Spinal cord (tissue), 10 donors: Measurements from ENCODE around the gene PGLYRP3. TPM values are rescaled to one million over a fixed set of nuclear protein-coding genes. Genes with fewer than 3 reads are reported as not detected.
A peak's percentile ranks its signal among the peaks of the same experiment; 100 is the strongest.
"Not testable (repeated sequence)": the region's sequence is repeated elsewhere in the genome, so short reads cannot be mapped to it uniquely, and the experiment has no call there.

Experiments
- DNase-seq, 6 donors: peaks; one replicate each; pipeline versions ENCODE4 v3.0.0 to v3.0.0-alpha.2; 2013 to 2015; ENCODE audit warnings: low spot score in 6 of 6, low read depth in 4 of 6
- H3K27ac ChIP-seq: one replicate; pipeline ENCODE4 v1.5.1; 2013; ENCODE audit warnings: low read depth, low read length, control low read depth
- H3K27me3 ChIP-seq: one replicate; pipeline ENCODE4 v1.6.1; 2013; ENCODE audit warnings: low read length; ENCODE audit not compliant: control insufficient read depth, insufficient read depth
- H3K36me3 ChIP-seq: one replicate; pipeline ENCODE4 v1.6.1; 2013; ENCODE audit warnings: low read length; ENCODE audit not compliant: control insufficient read depth, insufficient read depth
- H3K4me1 ChIP-seq: one replicate; pipeline ENCODE4 v1.6.1; 2013; ENCODE audit warnings: low read length; ENCODE audit not compliant: control insufficient read depth, insufficient read depth
- H3K4me3 ChIP-seq: one replicate; pipeline ENCODE4 v1.5.1; 2013; ENCODE audit warnings: low read depth, low read length, control low read depth
- H3K9me3 ChIP-seq: one replicate; pipeline ENCODE4 v1.6.1; 2013; ENCODE audit warnings: low read length; ENCODE audit not compliant: control insufficient read depth, insufficient read depth
- WGBS: methylation state at CpG from one replicate; pipeline ENCODE4 v1.1.5; 2013; ENCODE audit warnings: missing lambda C conversion rate; ENCODE audit not compliant: insufficient coverage; 5-methylcytosine and 5-hydroxymethylcytosine counted together
- polyA plus RNA-seq, 2 donors: library from polyadenylated mRNA; unstranded; fragments of 120-200 nt; gene quantifications; one replicate each; pipeline ENCODE4 v1.2.1, GENCODE V29; 2013; ENCODE audit not compliant: insufficient read length in 2 of 2
- total RNA-seq, 2 donors: library from RNA; depleted of rRNA in 1 of 2; stranded (reverse); fragments of 120-200 nt in 1 of 2; fragments of >200 nt in 1 of 2; gene quantifications; one replicate each; pipeline versions ENCODE4 v1.2.3 to v1.2.4, GENCODE V29; 2013 to 2014
- donor health status: healthy.

PGLYRP3 gene
- total and polyA plus RNA-seq, 4 donors = not detected

DNA sequence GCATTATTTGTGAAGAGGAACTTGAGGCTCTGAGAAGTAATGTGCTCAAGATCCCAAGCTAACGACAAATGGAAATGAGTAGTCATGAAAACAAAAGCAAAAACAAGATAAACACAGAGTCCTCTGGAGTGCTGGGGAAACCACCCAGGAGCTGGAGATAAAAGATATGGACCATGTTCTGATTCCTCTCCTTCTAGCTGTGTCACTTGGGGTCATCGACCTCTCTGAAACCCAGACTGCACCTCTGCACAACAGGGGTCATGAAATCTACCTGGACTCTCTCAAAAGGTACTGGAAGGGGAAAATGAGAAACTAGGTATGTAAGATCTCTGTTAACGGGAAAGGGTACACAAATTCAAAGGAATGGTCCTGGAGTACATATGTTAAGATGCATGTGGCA, 29.4 kb upstream of the PGLYRP3 start:
- Histone ChIP-seq H3K27ac (no peak overlapping the region), H3K27me3 (no peaks in the 10 kb centered on the region), H3K4me3 (no peak overlapping the region), H3K9me3 (no peaks in the 10 kb centered on the region), H3K4me1 (no peaks in the 10 kb centered on the region), H3K36me3 (no peaks in the 10 kb centered on the region)
- WGBS = 100% methylated on average over 2 of the region's 3 CpGs
- no peak for DNase-seq

DNA sequence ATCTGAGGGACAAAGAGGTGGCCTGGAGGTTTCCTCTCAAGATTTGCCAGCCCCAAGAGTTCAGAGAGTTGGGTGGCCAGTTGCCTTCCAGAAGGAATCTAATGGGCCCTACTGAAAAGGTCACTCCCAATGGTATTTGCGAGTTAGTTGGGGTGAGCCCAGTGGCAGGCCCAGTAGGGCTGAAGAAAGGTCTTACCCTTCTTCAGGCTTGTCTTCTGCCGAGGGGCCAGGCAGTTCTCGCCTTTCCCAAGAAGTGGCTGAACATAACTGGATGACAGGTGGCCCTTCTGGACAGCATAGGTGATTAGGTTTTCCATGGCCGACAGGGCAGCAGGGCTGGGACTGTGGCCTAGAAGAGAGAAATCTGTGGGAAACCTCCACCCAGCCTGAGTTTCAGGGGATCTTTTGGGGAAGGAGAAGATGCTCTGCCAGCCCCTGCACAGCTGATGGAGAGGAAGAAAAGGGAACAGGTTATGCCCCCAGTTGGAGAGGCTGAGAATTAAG, 28.7 kb upstream of the PGLYRP3 start:
- DNase-seq = no peak
- H3K4me3 ChIP-seq = no peak overlapping the region
- no peaks in the 10 kb centered on the region for H3K9me3 ChIP-seq
- no peaks in the 10 kb centered on the region for H3K36me3 ChIP-seq
- WGBS = 98% methylated on average over 4 of the region's 4 CpGs
- H3K27ac ChIP-seq = no peak overlapping the region
- no peaks in the 10 kb centered on the region for H3K4me1 ChIP-seq
- H3K27me3 ChIP-seq = no peaks in the 10 kb centered on the region

DNA sequence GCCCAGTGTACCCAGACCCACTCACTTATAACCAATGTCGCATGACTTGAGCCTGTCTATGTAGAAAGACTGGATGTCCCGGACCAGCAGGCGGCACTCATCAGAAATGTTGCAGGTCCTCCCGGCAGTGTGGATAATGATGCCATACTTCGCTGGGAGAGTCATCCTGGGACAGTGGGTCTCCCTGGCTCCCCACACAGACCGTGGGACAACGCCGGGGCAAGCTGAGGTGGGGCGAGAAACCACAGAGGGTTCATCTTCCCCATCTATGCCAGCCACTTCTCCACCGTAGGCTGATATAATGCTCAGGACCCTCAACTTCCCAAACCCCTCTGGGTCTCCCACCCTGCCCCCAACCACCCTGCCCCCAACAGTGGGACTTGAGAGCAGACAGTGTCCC, 27.6 kb upstream of the PGLYRP3 start:
- WGBS = 95% methylated on average over 9 of the region's 10 CpGs
- H3K4me3 ChIP-seq = no peak overlapping the region
- H3K9me3 ChIP-seq = no peaks in the 10 kb centered on the region
- H3K4me1 ChIP-seq = no peaks in the 10 kb centered on the region
- no peak for DNase-seq
- no peak overlapping the region for H3K27ac ChIP-seq
- no peaks in the 10 kb centered on the region for H3K27me3 ChIP-seq
- no peaks in the 10 kb centered on the region for H3K36me3 ChIP-seq

DNA sequence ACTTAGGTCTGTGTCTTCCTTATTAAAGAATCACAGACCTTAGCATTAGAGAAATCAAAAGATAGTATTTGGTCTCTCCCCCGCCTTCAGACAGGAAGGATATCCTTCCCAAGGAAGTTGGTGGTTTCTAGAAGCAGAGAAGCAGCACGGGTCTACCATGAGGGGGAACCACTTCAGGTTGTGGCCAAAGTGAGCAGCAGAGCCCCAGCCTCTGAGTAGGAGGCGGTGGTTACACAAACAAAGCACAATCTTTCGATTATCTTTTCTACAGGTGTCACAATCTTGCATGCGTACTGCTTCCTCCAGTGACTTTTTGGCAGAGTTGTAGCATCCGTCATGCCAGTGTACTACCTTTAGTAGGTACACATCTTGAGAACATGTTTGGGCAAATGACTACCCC, 27.1 kb upstream of the PGLYRP3 start:
- DNase-seq = no peak
- H3K27ac ChIP-seq = no peak overlapping the region
- no peaks in the 10 kb centered on the region for H3K9me3 ChIP-seq
- H3K27me3 ChIP-seq = no peaks in the 10 kb centered on the region
- no peaks in the 10 kb centered on the region for H3K36me3 ChIP-seq
- 87% methylated on average over 5 of the region's 6 CpGs for WGBS
- H3K4me1 ChIP-seq = no peaks in the 10 kb centered on the region
- H3K4me3 ChIP-seq = no peak overlapping the region

DNA sequence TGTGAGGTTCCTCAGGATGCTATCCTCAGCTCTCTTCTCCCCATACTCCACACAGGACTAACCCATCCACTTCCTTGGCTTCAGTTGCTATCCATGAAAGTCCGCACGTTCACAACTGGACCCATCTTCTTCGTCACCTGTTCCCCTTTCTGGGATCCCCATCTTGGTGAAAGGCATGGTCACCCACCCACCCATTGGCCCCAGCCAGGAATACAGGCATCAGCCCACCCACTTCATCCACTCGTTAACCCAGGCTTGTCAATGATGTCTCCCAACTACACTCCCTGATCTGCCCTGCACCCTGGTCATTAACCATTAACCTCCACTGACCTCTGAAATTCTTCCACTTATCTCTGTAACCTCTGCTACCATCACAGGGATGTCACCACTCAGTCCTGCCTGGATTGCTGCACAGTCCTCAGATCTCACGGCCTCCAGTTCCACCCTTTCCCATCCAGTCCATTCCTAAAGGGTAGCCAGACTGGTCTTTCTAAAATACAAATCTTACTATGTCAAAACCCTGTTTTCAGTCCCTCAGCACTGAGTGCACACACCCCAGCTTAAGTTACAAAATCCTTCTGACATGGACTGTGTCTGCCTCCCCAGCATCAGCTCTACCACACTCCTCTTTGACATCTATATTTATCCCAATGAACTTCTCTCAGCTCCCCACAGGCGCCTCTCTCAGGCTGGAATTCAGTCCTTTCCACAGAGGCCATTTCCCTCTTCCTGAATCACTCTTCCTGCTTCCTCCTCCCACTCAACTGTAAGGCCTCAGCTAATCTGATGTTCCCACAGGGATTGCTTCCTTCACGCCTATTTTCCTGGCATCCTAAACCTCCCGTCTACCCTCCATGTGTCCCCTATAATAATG, 25.5 kb upstream of the PGLYRP3 start:
- Histone ChIP-seq H3K4me3 (no peak overlapping the region), H3K27me3 (no peaks in the 10 kb centered on the region), H3K36me3 (no peaks in the 10 kb centered on the region), H3K27ac (no peak overlapping the region), H3K4me1 (no peaks in the 10 kb centered on the region), H3K9me3 (no peaks in the 10 kb centered on the region)
- DNase-seq = no peak
- 67% methylated on average over 8 of the region's 8 CpGs for WGBS

DNA sequence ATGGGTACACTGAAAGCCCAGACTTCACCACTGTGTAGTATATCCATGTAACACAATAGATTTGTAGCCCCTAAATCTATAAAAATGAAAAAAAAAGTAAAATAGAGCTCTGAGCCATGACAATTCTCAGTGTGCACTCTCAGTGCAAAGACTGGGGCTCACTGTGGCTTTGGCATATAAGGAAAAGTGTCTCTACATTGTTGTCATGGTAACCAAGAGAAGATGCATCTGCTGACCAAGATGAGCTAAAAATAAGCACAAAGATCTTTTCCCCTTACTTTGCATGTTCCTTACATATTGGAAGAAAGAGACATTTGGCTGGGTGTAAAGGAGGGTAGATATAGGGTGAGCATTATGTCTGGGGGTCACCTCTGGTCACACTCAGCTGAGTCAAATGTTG, 23.9 kb upstream of the PGLYRP3 start:
- Histone ChIP-seq H3K9me3 (no peaks in the 10 kb centered on the region), H3K27me3 (no peaks in the 10 kb centered on the region), H3K4me3 (no peak overlapping the region), H3K27ac (no peak overlapping the region), H3K4me1 (no peaks in the 10 kb centered on the region), H3K36me3 (no peaks in the 10 kb centered on the region)
- DNase-seq = peak in 2 of 6 donors; percentile 62 to 72

DNA sequence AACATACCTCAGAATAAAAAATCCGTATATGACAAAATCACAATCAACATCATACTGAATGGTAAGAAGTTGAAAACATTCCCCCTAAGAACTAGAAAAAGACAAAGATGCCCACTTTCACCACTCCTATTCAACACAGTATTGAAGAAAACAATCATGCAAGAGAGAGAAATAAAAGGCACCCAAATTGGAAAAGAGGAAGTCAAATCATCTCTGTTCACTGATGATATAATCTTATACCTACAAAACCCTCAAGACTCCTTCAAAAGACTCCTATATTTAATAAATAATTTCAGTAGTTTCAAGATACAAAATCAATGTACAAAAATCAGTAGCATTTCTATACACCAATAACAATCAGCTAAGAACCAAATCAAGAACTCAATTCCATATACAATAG, 21.1 kb upstream of the PGLYRP3 start:
- no peak for DNase-seq
- Histone ChIP-seq H3K27me3 (no peaks in the 10 kb centered on the region), H3K36me3 (no peaks in the 10 kb centered on the region), H3K4me3 (no peak overlapping the region), H3K27ac (no peak overlapping the region), H3K9me3 (no peaks in the 10 kb centered on the region), H3K4me1 (no peaks in the 10 kb centered on the region)
- WGBS = no CpG with 5 or more reads among the region's 1 CpG

DNA sequence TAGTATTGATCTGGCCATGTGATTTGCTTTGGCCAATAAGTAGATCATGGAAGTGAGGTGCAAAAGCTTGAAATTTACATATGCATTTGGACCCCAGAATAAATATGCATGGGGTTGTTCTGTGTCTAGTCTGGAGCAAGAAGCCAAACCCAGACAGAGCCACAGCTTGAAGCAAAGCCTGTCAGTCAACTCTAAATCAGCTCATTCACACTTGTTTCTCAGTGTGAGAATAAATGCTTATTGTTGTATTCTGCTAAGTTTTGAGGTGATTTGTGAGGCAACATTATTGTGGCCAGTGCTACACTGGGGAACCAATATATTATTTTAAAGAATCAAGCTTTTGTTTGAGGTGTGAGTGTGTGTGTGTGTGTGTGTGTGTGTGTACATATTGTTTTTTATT, 12.2 kb upstream of the PGLYRP3 start:
- H3K27me3 ChIP-seq = no peaks in the 10 kb centered on the region
- DNase-seq = peak in 1 of 6 donors; percentile 7
- no peak overlapping the region for H3K27ac ChIP-seq
- no peaks in the 10 kb centered on the region for H3K36me3 ChIP-seq
- no peaks in the 10 kb centered on the region for H3K9me3 ChIP-seq
- no peak overlapping the region for H3K4me3 ChIP-seq
- H3K4me1 ChIP-seq = no peaks in the 10 kb centered on the region

DNA sequence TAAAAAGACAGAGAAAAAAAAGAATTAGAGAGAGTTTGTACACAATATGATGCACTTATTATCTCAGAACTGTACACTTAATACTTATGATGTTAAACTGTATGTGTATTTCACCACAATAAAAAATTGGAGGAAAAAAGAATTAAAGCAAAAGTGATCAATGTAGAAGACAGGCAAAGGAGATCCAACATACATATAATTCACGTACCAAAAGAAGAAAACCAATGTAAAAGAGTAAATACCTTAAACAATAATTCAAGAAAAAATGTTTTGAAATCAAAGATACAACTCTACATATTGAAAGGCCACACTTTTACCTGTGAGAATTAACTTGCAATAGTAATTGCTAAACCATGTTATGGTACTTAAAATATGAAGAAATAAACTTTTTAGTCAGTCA, 9.8 kb upstream of the PGLYRP3 start:
- H3K27me3 ChIP-seq = no peaks in the 10 kb centered on the region

DNA sequence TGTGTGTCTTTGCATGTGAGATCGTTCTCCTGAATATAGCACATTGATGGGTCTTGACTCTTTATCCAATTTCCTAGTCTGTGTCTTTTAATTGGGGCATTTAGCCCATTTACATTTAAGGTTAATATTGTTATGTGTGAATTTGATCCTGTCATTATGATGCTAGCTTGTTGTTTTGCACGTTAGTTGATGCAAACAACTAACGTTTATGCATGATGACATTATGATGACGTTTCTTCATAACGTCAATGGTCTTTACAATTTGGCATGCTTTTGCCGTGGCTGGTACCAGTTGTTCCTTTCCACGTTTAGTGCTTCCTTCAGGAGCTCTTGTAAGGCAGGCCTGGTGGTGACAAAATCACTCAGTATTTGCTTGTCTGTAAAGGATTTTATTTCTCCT, 5.4 kb upstream of the PGLYRP3 start:
- not testable (repeated sequence) for H3K36me3 ChIP-seq, DNase-seq, H3K4me3 ChIP-seq, H3K4me1 ChIP-seq, H3K27ac ChIP-seq, H3K9me3 ChIP-seq, H3K27me3 ChIP-seq
- WGBS = 84% methylated on average over 6 of the region's 7 CpGs

More for the DNA sequence above, 9.8 kb upstream of the PGLYRP3 start:
- no CpG with 5 or more reads among the region's 1 CpG for WGBS
- Histone ChIP-seq H3K9me3 (no peaks in the 10 kb centered on the region), H3K27ac (no peak overlapping the region), H3K36me3 (no peaks in the 10 kb centered on the region), H3K4me3 (no peak overlapping the region), H3K4me1 (no peaks in the 10 kb centered on the region)
- DNase-seq = no peak
